ENCODE results near the gene DRAP1. TPM values are rescaled to one million over a fixed set of nuclear protein-coding genes. Genes with fewer than 3 reads are reported as not detected.
A peak's percentile ranks its signal among the peaks of the same experiment; 100 is the strongest.

Gene DRAP1
- total and polyA plus RNA-seq, 9 of the 15 experiments (the other 6 are each of a cell fraction or from before 2014, with no cell fraction given): 9.6 to 200 (median 92.9) TPM

DNA sequence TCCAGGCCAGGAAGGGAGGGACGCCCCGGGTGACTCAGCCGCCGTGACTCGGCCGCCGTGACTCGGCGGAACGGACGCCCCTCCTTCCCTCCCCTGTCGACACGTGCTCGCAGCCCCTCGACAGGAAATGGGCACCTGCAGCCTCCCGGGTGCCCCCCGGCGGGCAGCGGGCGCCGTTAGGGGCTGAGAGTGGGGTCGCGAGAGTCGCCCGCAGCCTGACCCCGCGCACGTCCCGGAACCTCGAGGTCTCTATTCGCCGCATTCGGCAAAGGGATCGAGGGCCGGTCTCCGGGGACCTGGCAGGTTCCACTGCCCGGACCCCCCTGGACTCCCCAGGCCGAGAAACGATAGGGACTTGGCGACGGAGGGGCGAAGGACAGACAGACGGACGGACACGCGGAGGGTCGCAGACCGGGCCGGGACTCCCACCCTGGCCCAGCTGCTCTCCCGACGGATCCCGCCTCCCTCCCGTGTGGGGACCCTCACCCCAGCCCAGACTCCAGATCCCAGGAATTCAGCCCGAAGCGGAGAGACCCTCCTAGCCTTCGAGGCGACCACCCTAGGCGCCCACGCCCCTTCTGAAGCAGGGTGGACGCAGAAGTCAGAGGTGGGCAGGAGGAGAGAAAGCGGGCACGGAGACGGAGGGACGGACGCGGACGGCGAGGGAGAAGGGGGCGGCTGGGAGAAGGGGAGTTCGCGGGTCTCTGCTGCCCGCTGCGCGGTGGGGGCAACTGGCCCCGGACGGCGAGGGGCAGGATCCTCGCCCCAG is 19.7 kb upstream of the DRAP1 start (continued):
- TF ChIP-seq, protein P1, sequence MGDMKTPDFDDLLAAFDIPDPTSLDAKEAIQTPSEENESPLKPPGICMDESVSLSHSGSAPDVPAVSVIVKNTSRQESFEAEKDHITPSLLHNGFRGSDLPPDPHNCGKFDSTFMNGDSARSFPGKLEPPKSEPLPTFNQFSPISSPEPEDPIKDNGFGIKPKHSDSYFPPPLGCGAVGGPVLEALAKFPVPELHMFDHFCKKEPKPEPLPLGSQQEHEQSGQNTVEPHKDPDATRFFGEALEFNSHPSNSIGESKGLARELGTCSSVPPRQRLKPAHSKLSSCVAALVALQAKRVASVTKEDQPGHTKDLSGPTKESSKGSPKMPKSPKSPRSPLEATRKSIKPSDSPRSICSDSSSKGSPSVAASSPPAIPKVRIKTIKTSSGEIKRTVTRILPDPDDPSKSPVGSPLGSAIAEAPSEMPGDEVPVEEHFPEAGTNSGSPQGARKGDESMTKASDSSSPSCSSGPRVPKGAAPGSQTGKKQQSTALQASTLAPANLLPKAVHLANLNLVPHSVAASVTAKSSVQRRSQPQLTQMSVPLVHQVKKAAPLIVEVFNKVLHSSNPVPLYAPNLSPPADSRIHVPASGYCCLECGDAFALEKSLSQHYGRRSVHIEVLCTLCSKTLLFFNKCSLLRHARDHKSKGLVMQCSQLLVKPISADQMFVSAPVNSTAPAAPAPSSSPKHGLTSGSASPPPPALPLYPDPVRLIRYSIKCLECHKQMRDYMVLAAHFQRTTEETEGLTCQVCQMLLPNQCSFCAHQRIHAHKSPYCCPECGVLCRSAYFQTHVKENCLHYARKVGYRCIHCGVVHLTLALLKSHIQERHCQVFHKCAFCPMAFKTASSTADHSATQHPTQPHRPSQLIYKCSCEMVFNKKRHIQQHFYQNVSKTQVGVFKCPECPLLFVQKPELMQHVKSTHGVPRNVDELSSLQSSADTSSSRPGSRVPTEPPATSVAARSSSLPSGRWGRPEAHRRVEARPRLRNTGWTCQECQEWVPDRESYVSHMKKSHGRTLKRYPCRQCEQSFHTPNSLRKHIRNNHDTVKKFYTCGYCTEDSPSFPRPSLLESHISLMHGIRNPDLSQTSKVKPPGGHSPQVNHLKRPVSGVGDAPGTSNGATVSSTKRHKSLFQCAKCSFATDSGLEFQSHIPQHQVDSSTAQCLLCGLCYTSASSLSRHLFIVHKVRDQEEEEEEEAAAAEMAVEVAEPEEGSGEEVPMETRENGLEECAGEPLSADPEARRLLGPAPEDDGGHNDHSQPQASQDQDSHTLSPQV (IDR thresholded peaks at IDR 0.05): peak; percentile 95
- no peak for TF ChIP-seq HIVEP1 (CRISPR knock-in tag; IDR thresholded peaks at IDR 0.05)
- TF ChIP-seq ZNF232 (CRISPR knock-in tag; IDR thresholded peaks at IDR 0.05): no peak
- peak; percentile 14 for TF ChIP-seq FOS (IDR thresholded peaks at IDR 0.05; ENCODE audit: extremely low read depth, insufficient read length)
- no peak for TF ChIP-seq ZNF436 (CRISPR knock-in tag; IDR thresholded peaks at IDR 0.05)
- peak; percentile 76 for TF ChIP-seq USF1 (CRISPR knock-in tag; IDR thresholded peaks at IDR 0.05)
- no peak for TF ChIP-seq CGGBP1 (CRISPR knock-in tag; IDR thresholded peaks at IDR 0.05)
- TF ChIP-seq, protein P2, sequence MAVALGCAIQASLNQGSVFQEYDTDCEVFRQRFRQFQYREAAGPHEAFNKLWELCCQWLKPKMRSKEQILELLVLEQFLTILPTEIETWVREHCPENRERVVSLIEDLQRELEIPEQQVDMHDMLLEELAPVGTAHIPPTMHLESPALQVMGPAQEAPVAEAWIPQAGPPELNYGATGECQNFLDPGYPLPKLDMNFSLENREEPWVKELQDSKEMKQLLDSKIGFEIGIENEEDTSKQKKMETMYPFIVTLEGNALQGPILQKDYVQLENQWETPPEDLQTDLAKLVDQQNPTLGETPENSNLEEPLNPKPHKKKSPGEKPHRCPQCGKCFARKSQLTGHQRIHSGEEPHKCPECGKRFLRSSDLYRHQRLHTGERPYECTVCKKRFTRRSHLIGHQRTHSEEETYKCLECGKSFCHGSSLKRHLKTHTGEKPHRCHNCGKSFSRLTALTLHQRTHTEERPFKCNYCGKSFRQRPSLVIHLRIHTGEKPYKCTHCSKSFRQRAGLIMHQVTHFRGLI (CRISPR knock-in tag; IDR thresholded peaks at IDR 0.05): 0 out of 2 replicates have a peak, but pooled peaks have one; percentile 37
- TF ChIP-seq JUN (IDR thresholded peaks at IDR 0.05; ENCODE audit: borderline replicate concordance, low read depth, low read length): peak; percentile 95
- TF ChIP-seq JUN (CRISPR knock-in tag; IDR thresholded peaks at IDR 0.05; ENCODE audit: borderline replicate concordance): 0 out of 2 replicates have a peak, but pooled peaks have one; percentile 92
- no peak for TF ChIP-seq ARNT (IDR thresholded peaks at IDR 0.05)
- TF ChIP-seq ZKSCAN1 (IDR thresholded peaks at IDR 0.05; ENCODE audit: low read depth, low read length): no peak
- peak; percentile 84; the same call in 1 of the 2 replicates for TF ChIP-seq PREB (CRISPR knock-in tag; IDR thresholded peaks at IDR 0.05)
- no peak for TF ChIP-seq ZSCAN32 (CRISPR knock-in tag; IDR thresholded peaks at IDR 0.05)
- TF ChIP-seq PHTF2 (CRISPR knock-in tag; IDR thresholded peaks at IDR 0.05): no peak
- TF ChIP-seq EP300 (IDR thresholded peaks at IDR 0.05; ENCODE audit: low read length): no peak; the same call in 1 of the 2 replicates
- TF ChIP-seq HMGXB4 (CRISPR knock-in tag; IDR thresholded peaks at IDR 0.05): no peak
- no peak for TF ChIP-seq PURB (CRISPR knock-in tag; IDR thresholded peaks at IDR 0.05; ENCODE audit: low read depth)
- peak; percentile 89 for TF ChIP-seq FOXP1 (CRISPR knock-in tag; IDR thresholded peaks at IDR 0.05)
